OCI-LY1 (cell line): ENCODE data around the gene PDZD2.

Source experiments
- H2AFZ ChIP-seq: fragments of 200-600 bp; sonication (generic), shearing (Covaris generic); 2 replicates; pipeline ENCODE4 v1.6.0; 2014; ENCODE audit warnings: antibody characterized with exemption, mild to moderate bottlenecking, low read length
- H3F3A ChIP-seq: fragments of 200-600 bp; sonication (generic), shearing (Covaris generic); 2 replicates; pipeline ENCODE4 v1.6.0; 2014; ENCODE audit warnings: mild to moderate bottlenecking, antibody characterized with exemption, low read length, moderate library complexity; ENCODE audit not compliant: insufficient read depth
- H3K27ac ChIP-seq: fragments of 200-600 bp; sonication (generic); 2 replicates; pipeline ENCODE4 v1.5.1; 2014; ENCODE audit warnings: low read length, mixed run types, mild to moderate bottlenecking, low read depth; ENCODE audit not compliant: poor library complexity, severe bottlenecking
- H3K27me3 ChIP-seq: fragments of 200-600 bp; sonication (generic); 2 replicates; pipeline ENCODE4 v1.6.0; 2014; ENCODE audit warnings: antibody characterized with exemption, mild to moderate bottlenecking, low read length, moderate library complexity; ENCODE audit not compliant: insufficient read depth
- H3K36me3 ChIP-seq: fragments of 200-600 bp; sonication (generic); 2 replicates; pipeline ENCODE4 v1.6.1; 2014; ENCODE audit warnings: mild to moderate bottlenecking, antibody characterized with exemption, low read length, moderate library complexity, mixed read lengths; ENCODE audit not compliant: insufficient read depth
- H3K4me1 ChIP-seq: fragments of 200-600 bp; sonication (generic); 2 replicates; pipeline ENCODE4 v1.5.1; 2014; ENCODE audit warnings: mild to moderate bottlenecking, low read length, moderate library complexity; ENCODE audit not compliant: insufficient read depth, severe bottlenecking
- H3K4me2 ChIP-seq: fragments of 200-600 bp; sonication (generic), shearing (Covaris generic); 2 replicates; pipeline ENCODE4 v1.6.1; 2014; ENCODE audit warnings: low read length
- H3K4me3 ChIP-seq: fragments of 200-600 bp; sonication (generic); 2 replicates; pipeline ENCODE4 v1.5.1; 2014; ENCODE audit warnings: low read length, low read depth, mild to moderate bottlenecking, mixed read lengths; ENCODE audit not compliant: poor library complexity, severe bottlenecking
- H3K79me2 ChIP-seq: fragments of 200-600 bp; shearing (Covaris generic); 2 replicates; pipeline ENCODE4 v1.6.1; 2016; ENCODE audit warnings: mixed run types, low read length, mixed read lengths; ENCODE audit not compliant: insufficient read depth
- H3K9ac ChIP-seq: fragments of 200-600 bp; sonication (generic), shearing (Covaris generic); 2 replicates; pipeline ENCODE4 v1.6.1; 2014; ENCODE audit warnings: mild to moderate bottlenecking, low read length, mixed read lengths
- H3K9me2 ChIP-seq: fragments of 200-600 bp; sonication (generic), shearing (Covaris generic); 2 replicates; pipeline ENCODE4 v1.6.1; 2014; ENCODE audit warnings: low read depth, mild to moderate bottlenecking, low read length, mixed read lengths
- H3K9me3 ChIP-seq: fragments of 200-600 bp; shearing (Covaris generic); 2 replicates; pipeline ENCODE4 v1.6.1; 2014; ENCODE audit warnings: low read length, mixed read lengths
- H4K20me1 ChIP-seq: fragments of 200-600 bp; sonication (generic), shearing (Covaris generic); 2 replicates; pipeline ENCODE4 v1.6.0; 2016; ENCODE audit warnings: mild to moderate bottlenecking, low read length; ENCODE audit not compliant: insufficient read depth
- EZH2 ChIP-seq: fragments of 200-600 bp; sonication (generic), shearing (Covaris generic); IDR thresholded peaks from 2 replicates; pipeline ENCODE4 v1.8.0; 2017; ENCODE audit warnings: borderline replicate concordance, mixed run types, mild to moderate bottlenecking, antibody characterized with exemption, low read length, moderate library complexity, mixed read lengths
- TF ChIP-seq, protein P1 (sequence below): fragments of 200-600 bp; sonication (generic), shearing (Covaris generic); IDR thresholded peaks from 2 replicates; pipeline ENCODE4 v1.5.1; 2017; ENCODE audit warnings: mild to moderate bottlenecking, antibody characterized with exemption, low read length, moderate library complexity, mixed read lengths

PDZD2 gene

DNA sequence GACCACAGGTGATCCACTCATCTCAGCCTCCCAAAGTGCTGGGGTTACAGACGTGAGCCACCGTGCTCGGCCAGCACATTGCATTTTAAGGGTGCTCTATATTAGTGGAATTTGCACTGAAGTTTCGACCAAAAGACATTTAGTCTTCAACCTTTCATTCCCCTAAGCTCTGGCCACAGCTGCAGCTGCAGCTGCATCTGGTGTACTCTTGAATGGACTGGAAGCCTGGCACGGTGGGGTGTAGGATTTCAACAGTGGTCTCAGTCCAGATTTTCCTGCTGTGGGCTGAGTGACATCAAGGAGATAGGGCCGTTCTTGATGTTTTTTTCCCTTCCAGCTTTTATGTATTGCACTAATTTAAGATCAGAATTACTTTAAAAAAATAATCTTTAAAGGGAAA is 255.2 kb downstream of the PDZD2 start:
- H3K4me1 ChIP-seq: no peaks in the 10 kb centered on the region
- H3K79me2 ChIP-seq: no peaks in the 10 kb centered on the region
- no peaks in the 10 kb centered on the region for H3K27me3 ChIP-seq
- H3K36me3 ChIP-seq: no peaks in the 10 kb centered on the region
- H3F3A ChIP-seq: no peaks in the 10 kb centered on the region
- no peak overlapping the region for H3K4me2 ChIP-seq
- no peaks in the 10 kb centered on the region for H4K20me1 ChIP-seq
- no peak overlapping the region for H3K4me3 ChIP-seq
- no peaks in the 10 kb centered on the region for H3K9me3 ChIP-seq
- H3K9me2 ChIP-seq: no peaks in the 10 kb centered on the region
- H3K9ac ChIP-seq: no peak overlapping the region
- no peak overlapping the region for H3K27ac ChIP-seq
- no peak for TF ChIP-seq EZH2
- TF ChIP-seq, protein P1, sequence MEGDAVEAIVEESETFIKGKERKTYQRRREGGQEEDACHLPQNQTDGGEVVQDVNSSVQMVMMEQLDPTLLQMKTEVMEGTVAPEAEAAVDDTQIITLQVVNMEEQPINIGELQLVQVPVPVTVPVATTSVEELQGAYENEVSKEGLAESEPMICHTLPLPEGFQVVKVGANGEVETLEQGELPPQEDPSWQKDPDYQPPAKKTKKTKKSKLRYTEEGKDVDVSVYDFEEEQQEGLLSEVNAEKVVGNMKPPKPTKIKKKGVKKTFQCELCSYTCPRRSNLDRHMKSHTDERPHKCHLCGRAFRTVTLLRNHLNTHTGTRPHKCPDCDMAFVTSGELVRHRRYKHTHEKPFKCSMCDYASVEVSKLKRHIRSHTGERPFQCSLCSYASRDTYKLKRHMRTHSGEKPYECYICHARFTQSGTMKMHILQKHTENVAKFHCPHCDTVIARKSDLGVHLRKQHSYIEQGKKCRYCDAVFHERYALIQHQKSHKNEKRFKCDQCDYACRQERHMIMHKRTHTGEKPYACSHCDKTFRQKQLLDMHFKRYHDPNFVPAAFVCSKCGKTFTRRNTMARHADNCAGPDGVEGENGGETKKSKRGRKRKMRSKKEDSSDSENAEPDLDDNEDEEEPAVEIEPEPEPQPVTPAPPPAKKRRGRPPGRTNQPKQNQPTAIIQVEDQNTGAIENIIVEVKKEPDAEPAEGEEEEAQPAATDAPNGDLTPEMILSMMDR: no peak
- no peak overlapping the region for H2AFZ ChIP-seq

GRCh38 chr5:31895199-31895820 is 256.4 kb downstream of the PDZD2 start:
- no peak overlapping the region for H3K9ac ChIP-seq
- no peak overlapping the region for H3K27ac ChIP-seq
- H3K9me3 ChIP-seq: no peaks in the 10 kb centered on the region
- H3K4me1 ChIP-seq: no peaks in the 10 kb centered on the region
- H3K27me3 ChIP-seq: peaks cover 6% of the 10 kb centered on the region; the same call in 1 of the 2 replicates
- no peak overlapping the region for H2AFZ ChIP-seq
- H3F3A ChIP-seq: no peaks in the 10 kb centered on the region
- no peaks in the 10 kb centered on the region for H4K20me1 ChIP-seq
- no peak overlapping the region for H3K4me2 ChIP-seq
- TF ChIP-seq, protein P1: no peak
- TF ChIP-seq EZH2: no peak
- no peak overlapping the region for H3K4me3 ChIP-seq
- H3K36me3 ChIP-seq: no peaks in the 10 kb centered on the region
- no peaks in the 10 kb centered on the region for H3K9me2 ChIP-seq
- no peaks in the 10 kb centered on the region for H3K79me2 ChIP-seq

DNA sequence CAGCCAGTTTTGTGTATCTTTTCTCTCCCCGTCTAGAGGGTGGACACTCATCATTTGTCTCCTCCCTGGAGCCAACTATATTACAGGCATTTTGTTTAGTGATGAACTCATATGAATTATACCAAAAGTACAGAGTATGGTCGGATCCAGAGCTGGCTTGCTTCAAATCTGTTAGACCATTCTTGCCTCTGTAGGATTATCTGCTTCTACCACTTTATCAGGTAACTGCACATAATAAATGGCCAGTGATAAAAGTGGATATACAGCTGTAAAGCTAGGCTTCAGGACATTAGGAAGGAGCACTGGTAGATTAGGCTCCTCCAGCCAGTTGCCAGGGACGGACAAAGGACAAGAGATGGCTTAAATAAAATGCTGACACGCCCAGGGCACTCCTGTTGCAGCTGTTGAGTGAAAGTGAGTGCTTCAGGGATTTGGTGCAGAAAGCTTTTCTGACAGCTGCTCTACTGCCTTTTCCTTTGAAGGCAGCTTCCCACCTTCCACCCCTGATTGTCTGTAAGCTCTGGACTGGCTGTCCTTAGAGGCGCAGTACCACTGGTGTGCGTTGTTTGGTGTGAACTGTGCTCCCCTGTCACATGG is 259.2 kb downstream of the PDZD2 start:
- Histone ChIP-seq H3K9ac (no peak overlapping the region), H3K27me3 (peaks cover 11% of the 10 kb centered on the region; the same call in 1 of the 2 replicates), H4K20me1 (no peaks in the 10 kb centered on the region), H3K4me3 (no peak overlapping the region), H3K36me3 (no peaks in the 10 kb centered on the region), H3K9me2 (no peaks in the 10 kb centered on the region), H3K9me3 (no peaks in the 10 kb centered on the region), H3K79me2 (no peaks in the 10 kb centered on the region), H3K27ac (no peak overlapping the region), H2AFZ (no peak overlapping the region), H3F3A (no peaks in the 10 kb centered on the region), H3K4me1 (no peaks in the 10 kb centered on the region), H3K4me2 (no peak overlapping the region)
- TF ChIP-seq, protein P1: no peak
- no peak for TF ChIP-seq EZH2
